Stimulated activated CD4-positive, alpha-beta T cell treated with anti-CD3 and anti-CD28 coated beads, Interleukin-1b, Interleukin-23, amount 100 ng/mL, for 1 hour (primary cell): ENCODE results near the gene OR6C1.
"Not testable (repeated sequence)": the region's sequence is repeated elsewhere in the genome, so short reads cannot be mapped to it uniquely, and the experiment has no call there.

Experiments used
- DNase-seq, 2 donors: peaks; one replicate each; pipeline ENCODE4 v3.0.0-alpha.2; 2020; ENCODE audit warnings: low read depth in 2 of 2

Gene OR6C1

GRCh38 chr12:55314043-55314442 is at the start of gene OR6C1:
TSS of gene OR6C1 (plus strand) at chr12:55314343. CDS start at chr12:55320600, 6,257 bp downstream.
- DNase-seq, result no peak

GRCh38 chr12:55280991-55281390 is 33.2 kb upstream of the OR6C1 start:
- no peak for DNase-seq

GRCh38 chr12:55289999-55290398 is 24.1 kb upstream of the OR6C1 start:
- no peak for DNase-seq

GRCh38 chr12:55296469-55296868 is 17.7 kb upstream of the OR6C1 start, which contains the start of gene OR6C6:
TSS of gene OR6C6 (minus strand) at chr12:55296569. CDS start at chr12:55295232, 1,337 bp downstream.
- DNase-seq, result no peak

- DNase-seq, result no peak
Observed at GRCh38 chr12:55320201-55320600, 6.1 kb downstream of the OR6C1 start.

- DNase-seq, result not testable (repeated sequence)
Observed at GRCh38 chr12:55325801-55326200, 11.7 kb downstream of the OR6C1 start.

GRCh38 chr12:55330446-55330845 is 16.3 kb downstream of the OR6C1 start, which contains the start of gene OR6C3:
TSS of gene OR6C3 (plus strand) at chr12:55330746. CDS start at chr12:55331701, 955 bp downstream.
- no peak for DNase-seq

- no peak for DNase-seq
Observed at GRCh38 chr12:55336002-55336401, 21.9 kb downstream of the OR6C1 start.

- DNase-seq, result not testable (repeated sequence)
Observed at GRCh38 chr12:55355338-55355737, 41.2 kb downstream of the OR6C1 start.

GRCh38 chr12:55362675-55363074 is 48.5 kb downstream of the OR6C1 start, which contains the start of gene OR6C75:
TSS of gene OR6C75 (plus strand) at chr12:55362975. CDS start at chr12:55365111, 2,136 bp downstream.
- DNase-seq, result no peak

GRCh38 chr12:55365086-55365485 is 50.9 kb downstream of the OR6C1 start:
- no peak for DNase-seq
